ENCODE measurements around the gene GIPC2. TPM values are rescaled to one million over a fixed set of nuclear protein-coding genes. Genes with fewer than 3 reads are reported as not detected.

Gene GIPC2
- polyA plus RNA-seq, 1 donor (not counting 4 experiments of a cell fraction or from before 2014, with no cell fraction given): 0.28 TPM

GRCh38 chr1:78005755-78006154 lies 40.0 kb upstream of the GIPC2 start:
- no peaks in the 10 kb centered on the region for H3K9me3 ChIP-seq (ENCODE audit: control insufficient read depth, low read depth, low read length)
- H3K27ac ChIP-seq (ENCODE audit: control insufficient read depth, insufficient read depth, low read length): peak overlapping the region; percentile 99
- FAIRE-seq (peak; percentile 59), DNase-seq (ENCODE audit: low read depth, low spot score) (peak; percentile 21)
- H3K4me1 ChIP-seq (ENCODE audit: control insufficient read depth, extremely low read depth, insufficient read depth, low read length): peaks cover 13% of the 10 kb centered on the region
- no peaks in the 10 kb centered on the region for H3K9me1 ChIP-seq (ENCODE audit: control insufficient read depth, extremely low read depth, insufficient read depth, low read length)
- H3K4me2 ChIP-seq (ENCODE audit: control insufficient read depth, extremely low read depth, insufficient read depth, low read depth, low read length): peak overlapping the region; percentile 89
- H3K27me3 ChIP-seq (ENCODE audit: control insufficient read depth, extremely low read depth, insufficient read depth, low read length): no peaks in the 10 kb centered on the region
- peak overlapping the region; percentile 53 to 76 (median 67) for H3K4me3 ChIP-seq (ENCODE audit: control insufficient read depth in 2 of 3, extremely low read depth in 1 of 3, insufficient read depth in 2 of 3, low read depth in 1 of 3, low read length in 3 of 3)
- dilution Hi-C loops (cut with MboI; ENCODE audit: extremely low pct_ligation_motif_present, low sequenced_read_pairs): no loop called here
- peaks cover 18% of the 10 kb centered on the region for H3K79me2 ChIP-seq (ENCODE audit: control insufficient read depth, insufficient read depth, low read length)
- H3K9ac ChIP-seq (ENCODE audit: control insufficient read depth, extremely low read depth, insufficient read depth, low read length): peak overlapping the region; percentile 88
- H3K36me3 ChIP-seq (ENCODE audit: control insufficient read depth in 2 of 2, extremely low read depth in 1 of 2, insufficient read depth in 2 of 2, low read length in 2 of 2): no peaks in the 10 kb centered on the region
- H4K20me1 ChIP-seq (ENCODE audit: control insufficient read depth, extremely low read depth, insufficient read depth, low read length): no peaks in the 10 kb centered on the region
- H2AFZ ChIP-seq (ENCODE audit: control insufficient read depth, low read length): no peak overlapping the region
- no peak for TF ChIP-seq EZH2 (IDR thresholded peaks at IDR 0.05; ENCODE audit: low read length)
- TF ChIP-seq CTCF (optimal IDR thresholded peaks at IDR 0.05 in 1 of 3, IDR thresholded peaks at IDR 0.05 in 1 of 3, conservative IDR thresholded peaks at IDR 0.05 in 1 of 3; ENCODE audit: extremely low read depth in 1 of 3, insufficient read depth in 2 of 3, low read length in 3 of 3): no peak

GRCh38 chr1:78006521-78006920 lies 39.2 kb upstream of the GIPC2 start:
- Histone ChIP-seq H3K9me1 (ENCODE audit: control insufficient read depth, extremely low read depth, insufficient read depth, low read length) (no peaks in the 10 kb centered on the region), H3K79me2 (ENCODE audit: control insufficient read depth, insufficient read depth, low read length) (peaks cover 18% of the 10 kb centered on the region), H3K9me3 (ENCODE audit: control insufficient read depth, low read depth, low read length) (no peaks in the 10 kb centered on the region), H2AFZ (ENCODE audit: control insufficient read depth, low read length) (no peak overlapping the region), H3K36me3 (ENCODE audit: control insufficient read depth in 2 of 2, extremely low read depth in 1 of 2, insufficient read depth in 2 of 2, low read length in 2 of 2) (no peaks in the 10 kb centered on the region), H3K27me3 (ENCODE audit: control insufficient read depth, extremely low read depth, insufficient read depth, low read length) (no peaks in the 10 kb centered on the region), H3K4me3 (ENCODE audit: control insufficient read depth in 2 of 3, extremely low read depth in 1 of 3, insufficient read depth in 2 of 3, low read depth in 1 of 3, low read length in 3 of 3) (peak overlapping the region in 2 of 3 experiments; percentile 53 to 67), H3K4me2 (ENCODE audit: control insufficient read depth, extremely low read depth, insufficient read depth, low read depth, low read length) (peak overlapping the region; percentile 89), H3K9ac (ENCODE audit: control insufficient read depth, extremely low read depth, insufficient read depth, low read length) (no peak overlapping the region), H4K20me1 (ENCODE audit: control insufficient read depth, extremely low read depth, insufficient read depth, low read length) (no peaks in the 10 kb centered on the region), H3K27ac (ENCODE audit: control insufficient read depth, insufficient read depth, low read length) (no peak overlapping the region), H3K4me1 (ENCODE audit: control insufficient read depth, extremely low read depth, insufficient read depth, low read length) (peaks cover 13% of the 10 kb centered on the region)
- dilution Hi-C loops (cut with MboI; ENCODE audit: extremely low pct_ligation_motif_present, low sequenced_read_pairs): no loop called here
- DNase-seq (ENCODE audit: low read depth, low spot score): no peak
- TF ChIP-seq CTCF (optimal IDR thresholded peaks at IDR 0.05 in 1 of 3, IDR thresholded peaks at IDR 0.05 in 1 of 3, conservative IDR thresholded peaks at IDR 0.05 in 1 of 3; ENCODE audit: extremely low read depth in 1 of 3, insufficient read depth in 2 of 3, low read length in 3 of 3): no peak
- TF ChIP-seq EZH2 (IDR thresholded peaks at IDR 0.05; ENCODE audit: low read length): no peak
- no peak for FAIRE-seq

Data from keratinocyte (primary cell).